Mucosa of descending colon (tissue), 3 donors: ENCODE results near the gene FUT1. TPM values are rescaled to one million over a fixed set of nuclear protein-coding genes. Genes with fewer than 3 reads are reported as not detected.
A peak's percentile ranks its signal among the peaks of the same experiment; 100 is the strongest.

Experiments
- ATAC-seq: fragments of 200-7000 bp; cut with Tn5 transposase; one replicate; pipeline ENCODE4 v1.9.1; 2020; ENCODE audit warnings: mild to moderate bottlenecking, moderate library complexity
- DNase-seq, 3 donors: peaks; one replicate each; pipeline ENCODE4 v3.0.0-alpha.2; 2020
- H3K36me3 ChIP-seq: fragments of 200-600 bp; one replicate; pipeline ENCODE4 v1.8.0; 2021; ENCODE audit warnings: low read depth, mild to moderate bottlenecking
- H3K4me1 ChIP-seq: fragments of 200-600 bp; one replicate; pipeline ENCODE4 v1.8.0; 2021; ENCODE audit warnings: low read depth, mild to moderate bottlenecking
- H3K4me3 ChIP-seq: fragments of 200-600 bp; one replicate; pipeline ENCODE4 v1.8.0; 2021; ENCODE audit warnings: mild to moderate bottlenecking
- H3K9me3 ChIP-seq: fragments of 200-600 bp; one replicate; pipeline ENCODE4 v1.8.0; 2021; ENCODE audit warnings: mild to moderate bottlenecking
- intact Hi-C, 2 donors: fragments of 100-400 bp; cut with DNase I in 1 of 2; cut with micrococcal nuclease in 1 of 2; formaldehyde crosslinking; loops; one replicate each; pipeline versions ENCODE4 v1.11.0 to v1.11.1; 2022; cut with DNase I, micrococcal nuclease
- total RNA-seq, 3 donors: library from RNA; stranded (reverse); fragmentation: NEBNext Ultra II Directional in 2 of 3; extraction: Animal tissue kit (Norgen Biotek cat#: 25700) in 2 of 3; gene quantifications; one replicate each; pipeline versions ENCODE4 v1.2.1 to v1.2.4, GENCODE V29; 2021 to 2023
- TF ChIP-seq, protein P1 (sequence below): fragments of 200-600 bp; IDR thresholded peaks from one replicate; pipeline ENCODE4 v1.8.0; 2022; ENCODE audit warnings: antibody characterized with exemption, mild to moderate bottlenecking
- donor health status: DM: no; HTN: no; CAD: no; lungs with moderate emphysema.
- donor health status: DM: no; HTN: no; CAD: no.
- donor health status: DM: no; HTN: yes; CAD: no.

FUT1 gene
- total RNA-seq, 3 donors from 2014 or later, result 0.17 to 1.5 (median 0.72) TPM

DNA sequence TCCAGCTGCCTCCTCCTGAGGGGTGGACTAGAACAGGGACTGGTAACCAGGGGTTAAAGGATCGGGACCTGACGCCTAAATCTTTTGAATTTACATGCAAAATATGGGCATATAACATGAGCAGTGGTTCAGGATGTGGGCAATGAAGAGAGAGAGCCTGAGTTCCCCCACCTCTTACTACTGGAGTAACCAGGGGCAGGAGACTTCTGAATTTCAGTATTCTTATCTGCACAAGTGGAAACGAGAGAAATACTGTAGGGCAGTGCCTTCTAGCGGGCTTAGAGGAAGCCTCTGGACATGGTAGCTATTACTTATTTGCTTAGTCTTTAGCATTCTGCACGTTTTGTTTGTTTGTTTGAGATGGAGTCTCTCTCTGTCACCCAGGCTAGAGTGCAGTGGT is 32.1 kb upstream of the FUT1 start:
- Histone ChIP-seq H3K9me3 (no peaks in the 10 kb centered on the region), H3K36me3 (no peaks in the 10 kb centered on the region), H3K4me1 (no peaks in the 10 kb centered on the region), H3K4me3 (no peak overlapping the region)
- TF ChIP-seq, protein P1, sequence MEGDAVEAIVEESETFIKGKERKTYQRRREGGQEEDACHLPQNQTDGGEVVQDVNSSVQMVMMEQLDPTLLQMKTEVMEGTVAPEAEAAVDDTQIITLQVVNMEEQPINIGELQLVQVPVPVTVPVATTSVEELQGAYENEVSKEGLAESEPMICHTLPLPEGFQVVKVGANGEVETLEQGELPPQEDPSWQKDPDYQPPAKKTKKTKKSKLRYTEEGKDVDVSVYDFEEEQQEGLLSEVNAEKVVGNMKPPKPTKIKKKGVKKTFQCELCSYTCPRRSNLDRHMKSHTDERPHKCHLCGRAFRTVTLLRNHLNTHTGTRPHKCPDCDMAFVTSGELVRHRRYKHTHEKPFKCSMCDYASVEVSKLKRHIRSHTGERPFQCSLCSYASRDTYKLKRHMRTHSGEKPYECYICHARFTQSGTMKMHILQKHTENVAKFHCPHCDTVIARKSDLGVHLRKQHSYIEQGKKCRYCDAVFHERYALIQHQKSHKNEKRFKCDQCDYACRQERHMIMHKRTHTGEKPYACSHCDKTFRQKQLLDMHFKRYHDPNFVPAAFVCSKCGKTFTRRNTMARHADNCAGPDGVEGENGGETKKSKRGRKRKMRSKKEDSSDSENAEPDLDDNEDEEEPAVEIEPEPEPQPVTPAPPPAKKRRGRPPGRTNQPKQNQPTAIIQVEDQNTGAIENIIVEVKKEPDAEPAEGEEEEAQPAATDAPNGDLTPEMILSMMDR, result no peak
- intact Hi-C loops, result no loop called here
- ATAC-seq (no peak), DNase-seq (no peak)

GRCh38 chr19:48780631-48781391 is 28.4 kb upstream of the FUT1 start:
- Histone ChIP-seq H3K4me3 (no peak overlapping the region), H3K36me3 (no peaks in the 10 kb centered on the region), H3K4me1 (no peaks in the 10 kb centered on the region), H3K9me3 (no peaks in the 10 kb centered on the region)
- intact Hi-C loops, result no loop called here
- DNase-seq (no peak), ATAC-seq (peak; percentile 26)
- TF ChIP-seq, protein P1, result no peak

- no peak for DNase-seq
- Histone ChIP-seq H3K4me1 (no peaks in the 10 kb centered on the region), H3K4me3 (no peak overlapping the region), H3K36me3 (no peaks in the 10 kb centered on the region), H3K9me3 (no peaks in the 10 kb centered on the region)
- no peak for ATAC-seq
- TF ChIP-seq, protein P1, result no peak
- intact Hi-C loops, result loop anchor here in 1 of 2 donors (5.0 kb wide), 1 partner anchor 68 kb away; no protein-coding TSS in a partner anchor
Observed at GRCh38 chr19:48779636-48780035, 27.2 kb upstream of the FUT1 start.

GRCh38 chr19:48777720-48778119 is 25.3 kb upstream of the FUT1 start:
- TF ChIP-seq, protein P1, result no peak
- no peak for DNase-seq
- no peaks in the 10 kb centered on the region for H3K4me1 ChIP-seq
- no peak overlapping the region for H3K4me3 ChIP-seq
- intact Hi-C loops, result loop anchor here in 1 of 2 donors (5.0 kb wide), 1 partner anchor 70 kb away; no protein-coding TSS in a partner anchor
- no peaks in the 10 kb centered on the region for H3K36me3 ChIP-seq
- ATAC-seq, result no peak
- H3K9me3 ChIP-seq, result no peaks in the 10 kb centered on the region

DNA sequence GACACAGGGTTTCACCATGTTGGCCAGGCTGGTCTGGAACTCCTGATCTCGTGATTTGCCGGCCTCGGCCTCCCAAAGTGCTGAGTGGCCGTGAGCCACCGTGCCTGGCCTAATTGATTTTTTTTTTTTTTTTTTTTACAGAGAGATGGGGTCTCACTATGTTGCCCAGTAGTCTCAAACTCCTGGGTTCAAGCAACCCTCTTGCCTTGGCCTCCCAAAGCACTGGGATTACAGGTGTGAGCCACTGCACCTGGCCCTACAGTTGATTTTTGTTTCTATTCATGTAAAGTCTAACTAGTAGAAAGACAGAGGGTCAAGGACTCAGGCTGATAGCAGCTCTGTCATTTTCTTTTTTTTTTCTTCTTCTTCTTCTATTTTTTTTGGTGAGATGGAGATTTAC is 24.7 kb upstream of the FUT1 start:
- no peak overlapping the region for H3K4me3 ChIP-seq
- intact Hi-C loops, result loop anchor here in 1 of 2 donors (5.0 kb wide), 1 partner anchor 70 kb away; no protein-coding TSS in a partner anchor
- TF ChIP-seq, protein P1, result no peak
- no peaks in the 10 kb centered on the region for H3K9me3 ChIP-seq
- ATAC-seq (no peak), DNase-seq (no peak)
- H3K36me3 ChIP-seq, result no peaks in the 10 kb centered on the region
- H3K4me1 ChIP-seq, result no peaks in the 10 kb centered on the region
